Measurements from ENCODE around the gene FPR2. TPM values are rescaled to one million over a fixed set of nuclear protein-coding genes. Genes with fewer than 3 reads are reported as not detected.

Gene FPR2
- total and polyA plus RNA-seq, 12 donors, result 0.17 to 5.8 (median 0.64) TPM; not detected in 1

- Histone ChIP-seq H3K36me3 (no peaks in the 10 kb centered on the region), H3K4me1 (peaks cover 0 to 60% (median 19%) of the 10 kb centered on the region in 9 donors), H3K9me3 (peaks cover 0 to 6% (median 0%) of the 10 kb centered on the region in 11 donors), H3K27ac (peak overlapping the region in 5 of 10 donors; percentile 17 to 71 (median 44)), H3K4me3 (no peak overlapping the region), H3K27me3 (no peaks in the 10 kb centered on the region)
- TF ChIP-seq, protein P1, sequence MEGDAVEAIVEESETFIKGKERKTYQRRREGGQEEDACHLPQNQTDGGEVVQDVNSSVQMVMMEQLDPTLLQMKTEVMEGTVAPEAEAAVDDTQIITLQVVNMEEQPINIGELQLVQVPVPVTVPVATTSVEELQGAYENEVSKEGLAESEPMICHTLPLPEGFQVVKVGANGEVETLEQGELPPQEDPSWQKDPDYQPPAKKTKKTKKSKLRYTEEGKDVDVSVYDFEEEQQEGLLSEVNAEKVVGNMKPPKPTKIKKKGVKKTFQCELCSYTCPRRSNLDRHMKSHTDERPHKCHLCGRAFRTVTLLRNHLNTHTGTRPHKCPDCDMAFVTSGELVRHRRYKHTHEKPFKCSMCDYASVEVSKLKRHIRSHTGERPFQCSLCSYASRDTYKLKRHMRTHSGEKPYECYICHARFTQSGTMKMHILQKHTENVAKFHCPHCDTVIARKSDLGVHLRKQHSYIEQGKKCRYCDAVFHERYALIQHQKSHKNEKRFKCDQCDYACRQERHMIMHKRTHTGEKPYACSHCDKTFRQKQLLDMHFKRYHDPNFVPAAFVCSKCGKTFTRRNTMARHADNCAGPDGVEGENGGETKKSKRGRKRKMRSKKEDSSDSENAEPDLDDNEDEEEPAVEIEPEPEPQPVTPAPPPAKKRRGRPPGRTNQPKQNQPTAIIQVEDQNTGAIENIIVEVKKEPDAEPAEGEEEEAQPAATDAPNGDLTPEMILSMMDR (IDR thresholded peaks at IDR 0.05), result peak in 8 of 9 donors; percentile 15 to 62 (median 46)
- intact Hi-C loops (cut with DNase I), result loop anchor here in 2 of 10 donors (5.0 to 10.0 kb wide), 2 partner anchors 95 to 103 kb away; no protein-coding TSS in a partner anchor
- ATAC-seq (peak in 2 of 8 donors; percentile 45 to 52), DNase-seq (no peak)
- WGBS, 2 donors, result 41 to 51% methylated on average over 7 of the region's 7 CpGs
Observed at GRCh38 chr19:51810223-51810622, 49.2 kb downstream of the FPR2 start.

GRCh38 chr19:51811344-51811743, 50.4 kb downstream of the FPR2 start:
- TF ChIP-seq, protein P1 (IDR thresholded peaks at IDR 0.05), result no peak
- Histone ChIP-seq H3K27ac (peak overlapping the region in 4 of 10 donors; percentile 19 to 81 (median 41)), H3K27me3 (no peaks in the 10 kb centered on the region), H3K4me3 (no peak overlapping the region), H3K9me3 (peaks cover 0 to 6% (median 0%) of the 10 kb centered on the region in 11 donors), H3K36me3 (no peaks in the 10 kb centered on the region), H3K4me1 (peaks cover 0 to 65% (median 19%) of the 10 kb centered on the region in 9 donors)
- intact Hi-C loops (cut with DNase I), result loop anchor here in 2 of 10 donors (5.0 to 10.0 kb wide), 2 partner anchors 97 to 104 kb away; no protein-coding TSS in a partner anchor
- ATAC-seq, result peak in 7 of 8 donors; percentile 46 to 77 (median 69)
- no peak for DNase-seq
- WGBS, 2 donors, result 88% methylated on average over 11 of the region's 11 CpGs

DNA sequence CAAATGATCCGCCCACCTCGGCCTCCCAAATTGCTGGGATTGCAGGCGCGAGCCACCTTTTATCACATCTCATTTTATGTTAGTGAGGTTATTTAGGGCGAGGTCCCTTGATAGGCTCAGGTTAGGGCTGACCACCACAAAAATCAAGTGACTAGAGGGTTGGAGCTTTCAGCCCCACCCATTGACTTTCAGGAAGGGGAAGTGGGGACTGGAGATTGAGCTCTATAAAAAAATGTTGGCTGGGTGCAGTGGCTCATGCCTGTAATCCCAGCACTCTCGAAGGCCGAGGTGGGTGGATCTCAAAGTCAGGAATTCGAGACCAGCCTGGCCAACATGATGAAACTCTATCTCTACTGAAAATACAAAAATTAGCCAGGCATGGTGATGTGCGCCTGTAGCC, 54.1 kb downstream of the FPR2 start:
- Histone ChIP-seq H3K27me3 (no peaks in the 10 kb centered on the region), H3K4me3 (no peak overlapping the region), H3K36me3 (no peaks in the 10 kb centered on the region), H3K27ac (peak overlapping the region in 2 of 10 donors; percentile 3 to 78), H3K9me3 (peaks cover 0 to 6% (median 0%) of the 10 kb centered on the region in 11 donors), H3K4me1 (peaks cover 0 to 64% (median 3%) of the 10 kb centered on the region in 9 donors)
- ATAC-seq (peak in 1 of 8 donors; percentile 34), DNase-seq (no peak)
- TF ChIP-seq, protein P1 (IDR thresholded peaks at IDR 0.05), result no peak
- intact Hi-C loops (cut with DNase I), result loop anchor here in 1 of 10 donors (10.0 kb wide), 1 partner anchor 100 kb away; no protein-coding TSS in a partner anchor
- WGBS, 2 donors, result 90 to 92% methylated on average over 9 of the region's 9 CpGs

GRCh38 chr19:51816711-51817110, 55.7 kb downstream of the FPR2 start:
- Histone ChIP-seq H3K9me3 (peaks cover 0 to 6% (median 0%) of the 10 kb centered on the region in 11 donors), H3K27ac (peak overlapping the region in 2 of 10 donors; percentile 19 to 78), H3K4me1 (peaks cover 0 to 71% (median 0%) of the 10 kb centered on the region in 9 donors), H3K36me3 (no peaks in the 10 kb centered on the region), H3K4me3 (no peak overlapping the region), H3K27me3 (no peaks in the 10 kb centered on the region)
- no peak for DNase-seq
- intact Hi-C loops (cut with DNase I), result loop anchor here in 1 of 10 donors (10.0 kb wide), 1 partner anchor 102 kb away; no protein-coding TSS in a partner anchor
- WGBS, 2 donors, result 71 to 85% methylated on average over 1 of the region's 1 CpG
- ATAC-seq, result no peak
- TF ChIP-seq, protein P1 (IDR thresholded peaks at IDR 0.05), result no peak

Data from heart right ventricle (tissue), 16 donors.